OCI-M1 (cell line): ENCODE data around the gene MAP9.
"Not testable (repeated sequence)": the region's sequence is repeated elsewhere in the genome, so short reads cannot be mapped to it uniquely, and the experiment has no call there.

ENCODE experiments used
- DNase-seq: peaks from one replicate; lab custom pipeline; 2025; lab: John Stamatoyannopoulos, UW

Gene MAP9

DNA sequence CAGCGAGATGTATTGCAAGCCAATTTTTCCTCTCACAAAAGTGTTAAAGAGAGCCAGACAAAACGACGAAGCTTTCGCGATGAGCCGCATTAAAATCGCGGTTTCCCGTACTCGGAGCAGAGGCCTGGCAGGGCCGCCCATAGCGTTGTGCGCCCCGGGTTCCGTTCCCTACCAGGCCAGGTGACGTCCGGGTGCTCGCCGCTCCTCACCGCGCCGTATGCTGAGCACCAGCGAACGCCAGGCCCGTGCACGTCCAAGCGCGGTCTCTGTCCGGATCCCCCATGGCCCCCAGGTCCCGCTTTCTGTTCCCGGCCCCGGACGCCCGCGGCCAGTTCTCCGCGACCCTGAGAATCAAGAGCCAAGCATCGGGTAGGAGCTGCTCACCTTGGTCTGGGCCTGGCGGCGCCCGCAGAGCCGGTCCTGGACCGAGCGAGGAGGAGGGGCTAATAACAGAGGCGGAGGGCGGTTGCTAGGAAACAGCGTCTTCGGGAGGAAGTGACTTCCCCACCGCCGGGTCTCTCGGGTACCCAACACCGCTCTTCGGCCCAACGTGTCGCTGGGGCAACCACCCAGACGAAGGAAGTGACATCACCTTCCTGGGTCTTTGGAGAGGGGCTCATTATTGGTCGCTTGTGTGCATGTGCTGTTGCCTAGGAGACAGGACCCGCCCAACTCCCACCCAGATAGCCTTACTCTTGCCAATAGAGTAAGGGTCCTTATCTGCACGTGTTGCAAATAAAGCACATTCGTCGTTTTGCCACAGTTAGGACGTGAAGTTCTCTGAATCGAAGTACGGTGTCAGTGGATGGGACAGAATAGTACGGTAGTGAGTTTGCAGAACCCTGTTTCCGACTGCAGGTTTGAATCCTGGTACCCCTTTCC lies at the start of gene MAP9:
MAP9 (minus strand) TSS at position 579 of the 882 bp plus-strand sequence. CDS start 1,115 bp downstream, outside the sequence.
- no peak for DNase-seq

DNA sequence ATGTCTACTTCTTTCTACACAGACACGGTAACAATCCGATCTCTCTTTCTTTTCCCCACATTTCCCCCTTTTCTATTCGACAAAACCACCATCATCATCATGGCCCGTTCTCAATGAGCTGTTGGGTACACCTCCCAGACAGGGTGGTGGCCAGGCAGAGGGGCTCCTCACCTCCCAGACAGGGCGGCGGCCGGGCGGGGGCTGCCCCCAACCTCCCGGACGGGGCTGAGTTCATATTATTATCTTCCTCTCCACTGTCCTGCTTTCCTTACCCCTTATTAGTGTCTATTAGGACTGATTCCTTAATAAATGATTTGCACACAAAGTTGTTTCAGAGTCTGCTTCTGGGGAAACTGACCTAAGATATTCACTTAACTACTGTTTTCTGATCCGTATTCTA lies 48.0 kb upstream of the MAP9 start:
- DNase-seq = not testable (repeated sequence)

DNA sequence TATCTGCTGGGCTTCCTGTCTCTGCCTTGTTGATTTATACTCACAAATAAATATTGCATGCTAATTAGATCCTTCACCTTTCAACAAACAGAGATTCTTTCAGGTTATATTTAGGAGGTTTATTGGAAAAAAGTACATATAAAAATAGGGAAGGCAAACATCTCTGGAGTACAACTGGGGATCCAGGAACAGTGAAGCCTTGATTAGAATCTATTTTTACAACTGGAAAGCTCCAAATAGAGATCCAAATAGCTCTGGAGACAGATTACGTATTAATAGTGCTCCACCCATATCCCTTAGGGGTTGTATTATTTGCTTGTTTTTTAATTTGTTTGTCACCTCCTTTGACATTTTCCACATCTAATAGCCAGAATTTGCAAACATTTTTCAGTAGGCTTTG lies 46.9 kb upstream of the MAP9 start:
- DNase-seq = no peak

DNA sequence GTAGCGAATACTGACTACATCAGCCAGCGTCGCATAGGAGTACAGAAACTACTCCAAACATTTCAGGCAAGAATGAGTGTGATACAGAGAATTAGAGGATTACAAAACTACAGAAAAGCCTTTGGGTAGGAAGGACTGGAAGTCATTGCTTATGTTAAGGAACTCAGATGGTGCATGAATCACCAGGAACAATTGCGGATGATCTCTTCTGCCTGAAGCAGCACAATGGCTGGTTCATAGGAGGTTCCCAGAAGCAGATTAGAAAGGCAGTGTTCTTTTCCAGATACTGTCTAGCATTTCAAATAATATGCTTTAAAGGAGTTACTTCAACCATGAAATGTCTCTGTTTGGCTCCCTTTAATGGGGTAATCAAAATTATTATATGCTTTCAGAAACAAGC lies 42.5 kb upstream of the MAP9 start:
- DNase-seq = no peak

DNA sequence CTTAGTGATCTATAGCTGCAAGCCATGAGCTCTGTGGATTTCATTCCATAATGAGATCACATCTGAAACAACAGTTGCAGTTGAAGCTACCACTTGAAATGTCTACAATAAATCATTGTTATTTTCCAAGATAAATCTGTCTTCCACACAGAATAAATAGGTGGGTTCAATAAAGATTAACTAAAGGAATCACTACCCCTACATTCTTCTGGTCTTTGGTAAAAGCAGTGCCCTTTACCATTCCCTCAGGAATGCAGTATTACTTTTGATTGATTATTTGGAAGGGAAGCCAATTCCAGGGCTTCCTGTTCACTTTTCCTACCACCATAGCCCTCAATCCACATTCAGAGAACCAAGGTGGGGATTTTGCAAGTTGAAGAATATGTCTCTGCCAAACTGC lies 38.9 kb upstream of the MAP9 start:
- DNase-seq = no peak

DNA sequence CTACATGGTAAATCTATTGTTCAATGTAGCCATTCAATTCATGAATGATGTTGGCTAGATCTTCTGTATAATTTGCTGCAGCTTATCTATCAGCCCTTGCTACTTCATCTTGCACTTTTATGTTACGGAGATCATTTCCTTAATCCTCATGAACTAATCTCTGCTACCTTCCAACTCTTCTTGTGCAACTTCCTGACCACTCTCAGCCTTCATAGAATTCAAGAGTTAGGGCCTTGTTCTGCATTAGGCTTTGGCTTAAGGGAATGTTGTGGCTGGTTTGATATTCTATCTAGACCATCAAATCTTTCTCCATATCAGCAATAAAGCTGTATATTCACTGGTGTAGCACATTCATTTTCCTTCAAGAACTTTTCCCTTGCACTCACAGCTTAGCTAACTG lies 36.7 kb upstream of the MAP9 start:
- no peak for DNase-seq

DNA sequence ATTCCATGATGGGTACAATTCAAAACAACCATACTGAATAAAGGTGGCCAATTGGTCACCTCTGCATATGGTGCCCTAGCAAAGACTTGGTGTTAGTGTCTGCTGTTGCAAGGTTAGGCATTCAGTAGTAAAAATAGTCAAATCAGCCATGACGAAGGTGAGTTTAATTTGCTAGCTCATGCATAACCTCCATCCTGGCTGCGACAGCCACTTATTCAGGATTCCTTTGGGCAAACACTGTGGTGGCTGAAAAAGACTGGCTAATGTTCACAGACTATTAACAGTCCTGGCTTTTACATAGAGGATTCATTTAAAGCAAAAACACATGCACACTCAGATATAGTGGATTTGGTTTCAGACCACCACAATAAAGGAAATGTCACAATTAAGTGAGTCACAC lies 34.8 kb upstream of the MAP9 start:
- DNase-seq = no peak

DNA sequence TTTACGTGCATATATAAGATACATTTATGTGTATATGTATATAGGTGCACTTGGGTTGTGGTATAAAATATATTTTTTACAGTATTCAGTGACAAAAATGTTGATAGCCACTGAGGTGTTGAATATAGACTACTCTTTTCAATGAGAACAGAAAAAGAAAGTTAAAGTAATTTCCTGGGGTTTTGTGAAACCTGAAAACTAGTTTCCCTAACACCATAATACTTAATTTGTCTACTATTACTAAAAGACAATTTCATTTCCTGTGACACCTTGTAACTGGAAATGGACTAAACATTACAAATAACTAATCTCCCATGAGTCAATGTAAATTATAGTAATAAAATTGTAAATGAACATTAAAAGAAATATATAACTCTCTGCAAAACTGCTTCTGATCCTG lies 32.0 kb upstream of the MAP9 start:
- DNase-seq = no peak

DNA sequence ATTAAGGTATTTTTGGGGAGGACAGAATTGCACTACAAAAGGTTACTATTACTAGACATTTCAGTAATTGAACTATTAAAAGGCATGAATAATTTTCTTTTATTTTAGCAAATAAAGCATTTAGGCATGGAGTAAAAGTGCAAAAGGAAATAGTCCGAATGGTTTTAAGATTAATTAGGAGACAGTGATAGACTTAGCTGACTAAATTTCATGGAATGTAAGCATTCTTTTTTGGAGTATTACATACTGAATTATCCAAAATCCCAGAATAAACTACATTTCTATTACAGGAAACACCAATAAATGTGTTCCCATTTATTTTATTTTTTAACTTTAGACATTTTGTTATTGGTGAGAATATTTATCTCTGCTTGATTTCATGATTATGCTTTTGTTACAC lies 30.7 kb upstream of the MAP9 start:
- DNase-seq = no peak

DNA sequence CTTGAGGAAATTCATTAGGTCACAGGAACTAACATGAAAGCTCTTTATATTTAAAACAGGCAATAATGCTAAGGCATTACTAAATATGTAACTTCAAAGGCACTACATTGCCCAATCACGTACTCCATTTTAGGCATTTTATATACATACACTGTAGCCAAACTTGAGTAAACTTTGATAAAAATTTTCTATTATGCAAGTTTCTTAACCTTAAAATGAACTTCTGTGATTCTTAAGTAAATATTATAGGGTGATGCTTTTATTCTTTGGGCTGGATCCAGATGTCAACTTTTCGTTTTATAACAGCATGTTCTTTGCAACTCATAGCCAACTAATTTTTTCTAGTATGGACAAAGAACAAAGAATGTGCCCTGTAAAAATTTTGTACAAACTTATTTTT lies 28.3 kb upstream of the MAP9 start:
- DNase-seq = no peak

DNA sequence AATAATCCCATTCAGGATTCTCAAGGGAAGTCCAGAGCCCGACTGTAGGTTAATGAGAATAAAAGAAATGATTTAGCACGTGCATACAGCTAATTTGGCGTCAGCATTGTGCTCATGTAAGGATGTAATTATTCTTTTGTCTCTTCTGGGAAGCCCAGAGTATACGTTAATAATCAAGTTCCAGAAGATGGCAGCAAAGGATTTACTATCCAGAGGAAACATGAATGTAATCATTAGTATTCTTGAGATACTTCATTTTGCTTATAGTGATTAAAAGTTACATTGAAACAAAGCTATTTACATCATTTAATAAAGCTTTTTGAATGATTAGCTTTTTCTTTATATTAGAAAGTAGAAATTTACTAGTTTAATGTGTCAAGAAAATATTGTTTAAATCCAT lies 27.1 kb upstream of the MAP9 start:
- peak; percentile 77 for DNase-seq

DNA sequence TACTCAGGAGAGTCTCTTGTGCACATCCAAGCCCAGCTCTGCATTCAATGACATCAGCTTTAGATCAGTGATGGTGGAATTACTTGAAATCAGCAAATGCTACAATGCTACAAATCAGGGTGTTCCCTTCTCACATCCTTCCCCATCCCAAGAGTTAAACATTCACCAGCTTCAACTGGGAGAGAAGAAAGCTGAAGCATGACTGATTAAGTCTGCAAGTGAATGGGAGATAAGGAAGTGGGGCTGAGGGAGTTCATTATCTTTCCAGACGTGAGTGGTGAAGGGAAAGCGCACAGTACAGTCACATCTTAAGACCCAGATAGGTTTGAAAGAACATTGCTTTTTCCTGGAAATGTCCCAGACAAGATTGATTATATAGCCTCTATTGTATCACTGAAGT lies 26.2 kb upstream of the MAP9 start:
- DNase-seq = peak; percentile 53

DNA sequence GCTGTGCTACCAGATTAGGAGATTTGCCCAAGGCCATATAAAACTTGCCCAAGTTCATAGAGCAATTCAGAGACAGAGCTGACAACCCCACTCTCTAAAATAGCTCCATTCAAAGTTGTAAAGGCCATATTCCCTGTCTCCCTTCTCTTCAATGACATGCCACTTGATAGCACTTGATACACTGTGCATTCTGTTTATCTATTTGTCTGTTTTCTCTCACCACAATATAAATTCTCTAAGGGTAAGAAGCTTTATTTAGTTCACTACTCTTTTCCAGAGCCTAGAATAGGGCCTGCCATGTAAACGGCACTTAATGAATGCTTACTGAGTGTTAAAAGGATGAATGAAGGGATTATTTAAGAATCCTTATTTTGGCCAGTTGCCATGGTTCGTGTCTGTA lies 24.1 kb upstream of the MAP9 start:
- no peak for DNase-seq

DNA sequence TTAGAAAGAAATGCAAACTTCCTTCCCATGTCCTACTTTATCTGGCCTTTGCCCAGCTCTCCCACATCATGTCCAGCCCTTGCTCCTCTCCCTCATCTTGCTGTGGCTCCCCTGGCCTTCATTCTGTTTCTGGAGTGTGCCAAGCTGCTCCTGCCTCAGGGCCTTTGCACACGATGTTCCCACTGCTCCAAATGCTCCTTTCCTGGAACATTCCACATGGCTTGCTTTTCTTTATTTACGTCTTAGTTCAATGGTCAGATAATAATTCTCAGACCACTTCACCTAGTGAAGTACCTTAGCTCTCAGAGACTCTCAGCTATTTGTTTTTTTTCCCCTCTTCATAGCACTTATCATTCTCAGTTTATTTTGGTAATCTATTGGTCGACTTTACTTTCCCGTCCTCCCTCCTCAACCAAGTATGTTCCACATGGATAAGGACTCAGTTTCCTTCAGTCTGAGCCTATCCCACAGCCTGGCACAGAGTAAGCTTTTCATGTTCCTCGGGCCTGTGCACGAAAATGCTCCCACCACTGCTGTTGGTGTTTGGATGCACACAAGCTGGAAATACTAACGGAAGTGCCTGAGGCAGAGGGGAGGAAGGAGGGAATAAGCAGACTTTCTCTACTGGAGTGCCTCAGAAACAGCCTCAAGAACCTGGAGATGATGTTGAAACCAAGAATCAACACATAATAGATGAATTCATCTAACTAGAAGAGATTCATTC lies 23.4 kb upstream of the MAP9 start:
- no peak for DNase-seq

DNA sequence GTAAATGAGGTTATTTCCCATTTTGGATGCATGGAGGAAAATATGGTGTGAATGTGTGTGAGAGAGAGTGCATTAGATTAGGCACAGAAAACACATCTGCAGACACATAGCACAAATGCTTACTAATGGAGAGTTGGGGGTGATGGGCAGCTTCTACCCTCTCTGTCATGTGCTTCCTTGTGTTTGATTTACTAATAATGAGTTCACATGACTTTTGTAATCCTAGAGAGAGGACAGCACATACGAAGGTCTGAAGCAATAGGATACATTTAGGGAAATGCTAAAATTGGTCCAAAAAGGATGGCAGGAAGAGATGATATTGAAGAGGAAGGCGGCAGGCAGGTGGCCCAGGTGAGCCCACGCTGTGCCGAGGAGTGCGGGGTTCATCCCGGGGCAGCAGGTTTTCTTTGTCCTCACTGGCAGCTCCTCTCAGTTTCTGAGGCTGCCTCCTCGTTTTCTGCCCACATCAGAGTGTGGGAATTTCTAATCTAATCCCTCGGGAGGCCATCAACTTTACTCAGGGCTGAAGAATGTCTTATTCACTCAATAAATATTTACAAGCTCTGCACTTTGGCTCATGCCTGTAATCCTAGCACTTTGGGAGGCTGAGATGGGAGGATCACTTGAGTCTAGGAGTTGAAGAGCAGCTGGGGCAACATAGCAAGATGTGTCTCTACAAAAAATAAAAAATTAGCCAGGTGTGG lies 15.9 kb upstream of the MAP9 start:
- DNase-seq = no peak

DNA sequence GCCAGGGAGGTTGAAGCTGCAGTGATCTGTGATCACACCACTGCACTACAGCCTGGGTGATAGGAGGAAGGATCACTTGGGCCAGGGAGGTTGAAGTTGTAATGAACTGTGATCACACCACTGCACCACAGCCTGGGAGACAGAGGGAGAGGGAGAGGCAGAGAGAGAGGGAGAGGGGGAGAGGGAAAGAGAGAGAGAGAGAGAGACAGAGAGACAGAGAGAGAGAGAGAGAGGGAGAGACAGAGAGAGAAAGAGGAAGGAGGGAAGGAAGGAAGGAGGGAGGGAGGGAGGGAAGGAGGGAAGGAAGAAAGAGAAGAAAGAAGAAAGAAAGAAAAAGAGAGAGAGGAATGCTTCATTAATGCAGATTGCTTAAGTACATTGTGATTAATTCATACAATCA lies 15.2 kb upstream of the MAP9 start:
- DNase-seq = no peak

DNA sequence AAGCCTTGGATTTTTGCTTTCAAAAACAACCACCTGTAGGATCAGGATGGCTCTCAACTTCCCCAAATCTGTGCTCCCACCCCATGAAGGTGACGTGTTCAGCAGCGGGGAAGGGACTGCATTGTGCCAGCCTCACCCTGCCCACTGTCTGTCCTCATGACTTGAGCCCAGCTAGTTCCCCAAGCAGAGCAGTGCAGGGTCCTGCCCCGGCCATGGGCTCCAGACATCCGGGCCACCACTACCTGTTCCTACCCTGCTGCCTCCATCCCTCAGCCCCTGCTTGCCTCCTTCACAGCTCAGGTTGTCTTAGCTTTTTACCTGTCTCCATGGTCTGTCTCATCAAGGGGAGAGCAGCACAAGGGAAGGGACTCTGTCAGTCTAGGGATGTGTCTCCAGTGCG lies 11.4 kb upstream of the MAP9 start:
- DNase-seq = no peak

DNA sequence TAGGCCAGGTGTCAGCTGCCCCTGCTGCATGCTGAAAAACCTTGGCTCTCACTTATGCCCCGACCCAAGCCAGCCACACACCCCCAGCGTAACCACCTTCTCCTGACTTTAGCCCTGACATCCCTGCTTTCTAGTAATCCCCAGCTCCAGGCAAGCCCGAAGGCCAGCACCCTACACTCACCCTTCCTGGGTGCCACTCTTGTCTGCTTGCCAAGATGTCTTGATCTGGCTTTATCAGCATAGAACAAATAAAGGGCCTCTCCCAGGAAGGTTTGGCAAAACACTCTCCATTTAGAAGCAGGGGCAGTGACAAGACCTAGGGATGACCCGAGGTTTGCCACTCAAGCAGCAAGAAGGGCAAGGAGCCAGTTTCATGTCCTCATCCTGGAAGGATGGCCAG lies 6.8 kb upstream of the MAP9 start:
- no peak for DNase-seq

DNA sequence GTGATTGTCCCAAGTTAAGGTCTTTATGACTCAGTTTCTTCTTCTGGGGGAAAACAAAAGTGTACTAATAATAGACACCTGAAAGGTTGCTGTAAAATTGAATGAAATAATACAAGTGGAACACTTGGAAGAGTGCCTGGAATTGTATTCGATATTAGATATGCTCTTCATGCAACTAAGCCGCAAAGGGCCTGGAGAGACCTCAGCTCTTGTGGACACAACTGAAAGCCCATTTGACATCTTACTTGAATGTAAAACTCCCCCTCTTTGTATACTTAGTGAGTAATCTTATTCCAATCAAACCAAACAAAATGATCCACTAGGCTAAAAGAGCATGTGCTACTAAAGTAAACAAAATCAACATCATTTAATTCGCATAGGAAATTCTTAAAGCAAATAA lies 511 bp upstream of the MAP9 start:
- no peak for DNase-seq

DNA sequence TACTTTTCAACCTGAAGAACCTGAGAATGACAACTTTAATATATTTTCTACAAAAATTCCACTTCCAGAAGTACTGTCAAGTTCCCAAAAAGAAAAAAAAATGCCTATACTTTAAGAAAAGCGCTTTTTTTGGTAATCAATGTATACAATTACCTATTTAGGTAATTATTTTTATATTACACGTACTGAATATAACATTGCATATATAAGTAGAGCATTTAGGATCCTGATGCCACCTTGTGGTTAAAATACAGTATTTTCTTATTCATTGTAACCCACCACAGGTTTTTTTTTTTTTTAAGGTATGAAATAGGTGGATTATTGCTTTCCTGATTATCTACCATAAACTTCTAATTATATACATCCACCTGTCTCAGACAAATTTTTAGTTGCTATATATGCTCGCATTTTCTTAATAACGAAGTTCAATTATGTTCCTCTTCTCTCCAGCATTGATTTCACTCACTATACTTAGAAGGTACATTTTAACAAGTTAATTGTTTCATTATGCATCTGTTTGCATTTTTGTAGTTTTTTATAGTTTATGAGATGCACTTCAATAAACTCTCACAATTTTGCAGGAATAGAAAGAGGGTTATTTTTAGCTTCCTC lies 5.2 kb downstream of the MAP9 start:
- peak; percentile 61 for DNase-seq

DNA sequence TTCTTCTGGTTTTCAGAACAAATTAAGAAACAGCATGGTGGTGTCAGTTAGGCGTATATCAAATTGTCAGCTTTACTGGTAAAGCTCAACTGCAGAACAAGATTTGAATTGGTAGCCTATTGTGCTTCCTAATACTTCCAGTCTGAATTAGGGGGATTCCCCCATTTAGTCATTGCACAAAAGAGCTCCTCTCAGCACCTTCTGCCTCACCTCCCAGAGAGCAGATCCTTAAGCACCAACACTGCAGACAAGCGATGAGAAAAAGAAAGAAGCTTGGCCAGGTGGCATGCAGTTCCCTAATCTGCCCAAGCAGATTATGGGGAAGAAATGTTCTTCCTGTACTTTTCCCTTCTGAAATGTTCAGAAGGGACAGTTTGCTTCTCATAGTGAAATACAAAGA lies 9.2 kb downstream of the MAP9 start:
- DNase-seq = peak; percentile 11

DNA sequence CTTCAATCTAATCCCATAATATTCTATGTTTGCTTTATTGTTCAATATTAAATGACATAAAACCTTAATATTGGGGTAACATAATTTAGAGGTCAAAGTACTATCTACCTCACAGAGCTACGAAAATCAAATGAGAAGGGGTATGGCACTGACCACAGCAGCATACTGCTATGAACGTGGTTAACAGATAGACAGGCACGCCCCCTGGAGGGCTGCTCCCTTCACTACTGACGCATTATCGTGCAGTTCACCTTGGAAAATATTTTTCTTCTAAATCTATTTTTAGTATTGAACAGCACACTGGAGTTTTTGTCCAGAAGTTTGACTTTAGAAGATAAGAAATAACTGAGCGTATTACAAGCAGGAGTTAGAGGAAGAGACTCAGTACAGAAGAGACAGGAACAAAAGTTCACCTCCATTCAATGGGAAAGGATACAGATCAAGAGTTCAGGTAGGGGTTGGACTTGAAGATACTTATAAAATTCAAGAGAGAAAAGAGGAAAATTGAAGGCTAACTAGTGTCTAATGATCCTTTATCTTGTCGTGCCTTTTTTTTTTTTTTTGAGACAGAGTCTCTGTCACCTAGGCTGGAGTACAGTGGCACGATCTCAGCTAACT lies 22.7 kb downstream of the MAP9 start:
- DNase-seq = peak; percentile 90
